GM12878 (cell line): Measurements from ENCODE around the gene SVIL. TPM values are rescaled to one million over a fixed set of nuclear protein-coding genes. Genes with fewer than 3 reads are reported as not detected.
A peak's percentile ranks its signal among the peaks of the same experiment; 100 is the strongest.

Experiments used
- ATAC-seq: fragments of 200-7000 bp; cut with Tn5 transposase; 3 replicates; pipeline ENCODE4 v1.9.1; 2020; ENCODE audit warnings: mild to moderate bottlenecking, moderate library complexity
- BruUV-seq: library from RNA; stranded (reverse); fragments of 400-500 nt; replicated peaks from 2 replicates; lab custom pipeline; 2021; lab: Mats Ljungman, UMichigan
- CTCF ChIA-PET: fragments of 300-600 bp; sonication (Branson Sonifier 250); formaldehyde crosslinking; extraction: SDS; loops from one replicate; lab custom pipeline; 2021; ENCODE audit warnings: inconsistent platforms; lab: Yijun Ruan, JAX
- POLR2A ChIA-PET: fragments of 350-600 bp; formaldehyde crosslinking; extraction: SDS; loops from one replicate; lab custom pipeline; 2021; ENCODE audit warnings: inconsistent platforms; lab: Charles Lee
- RAD21 ChIA-PET: fragments of 300-600 bp; sonication (Branson Sonifier 250); formaldehyde crosslinking; loops from one replicate; lab custom pipeline; 2023; ENCODE audit warnings: antibody characterized with exemption; ENCODE audit not compliant: unreplicated experiment; lab: Charles Lee
- SMC1A ChIA-PET: fragments of 300-600 bp; sonication (Branson Sonifier 250); formaldehyde crosslinking; loops from one replicate; lab custom pipeline; 2023; ENCODE audit not compliant: unreplicated experiment, uncharacterized antibody; lab: Charles Lee
- DNase-seq: peaks from one replicate; pipeline ENCODE4 v3.0.0-alpha.2; 2011; ENCODE audit warnings: low read depth, low spot score
- FAIRE-seq: peaks from 3 replicates; lab custom pipeline; 2011; peaks lifted over from hg19 to GRCh38; lab: Jason Lieb, UNC
- H2AFZ ChIP-seq: 2 replicates; pipeline ENCODE4 v1.6.0; 2011; ENCODE audit warnings: low read depth, low read length, control low read depth; ENCODE audit not compliant: control insufficient read depth
- H3K27ac ChIP-seq: 2 replicates; pipeline ENCODE4 v1.5.1; 2011; ENCODE audit warnings: control low read depth; ENCODE audit not compliant: control insufficient read depth, insufficient read depth
- H3K27me3 ChIP-seq, 2 experiments: replicated peaks in 1 of 2; 2 replicates each; pipeline versions ENCODE4 v1.6.0 to v1.6.1; 2011; ENCODE audit warnings: low read length in 1 of 2; ENCODE audit not compliant: control insufficient read depth in 2 of 2, insufficient read depth in 2 of 2
- H3K36me3 ChIP-seq, 2 experiments: 2 replicates each; pipeline ENCODE4 v1.5.1; 2011; ENCODE audit warnings: low read length in 1 of 2; ENCODE audit not compliant: control insufficient read depth in 2 of 2, insufficient read depth in 2 of 2
- H3K4me1 ChIP-seq: 2 replicates; pipeline ENCODE4 v1.6.1; 2011; ENCODE audit warnings: mild to moderate bottlenecking, low read length, moderate library complexity, mixed read lengths; ENCODE audit not compliant: control insufficient read depth, insufficient read depth
- H3K4me2 ChIP-seq: 2 replicates; pipeline ENCODE4 v1.6.0; 2011; ENCODE audit warnings: control low read depth; ENCODE audit not compliant: control insufficient read depth, insufficient read depth
- H3K4me3 ChIP-seq: fragments of 200-600 bp; sonication (generic); 2 replicates; pipeline ENCODE4 v1.5.1; 2016
- H3K79me2 ChIP-seq: 2 replicates; pipeline ENCODE4 v1.6.0; 2011; ENCODE audit warnings: low read length; ENCODE audit not compliant: control insufficient read depth, insufficient read depth
- H3K9ac ChIP-seq: 2 replicates; pipeline ENCODE4 v1.8.0; 2011; ENCODE audit warnings: low read length, control low read depth, mixed read lengths; ENCODE audit not compliant: control insufficient read depth, insufficient read depth
- H3K9me3 ChIP-seq: replicated peaks from 3 replicates; pipeline ENCODE4 v1.5.1; 2011; ENCODE audit warnings: mild to moderate bottlenecking, low read length; ENCODE audit not compliant: control insufficient read depth, insufficient read depth
- H4K20me1 ChIP-seq: 2 replicates; pipeline ENCODE4 v1.6.0; 2011; ENCODE audit not compliant: control insufficient read depth, insufficient read depth
- ASH2L ChIP-seq: fragments of 300-600, 200-600 bp; sonication (generic); IDR thresholded peaks from 2 replicates; pipeline ENCODE4 v1.6.1; 2017; ENCODE audit warnings: low read depth, mild to moderate bottlenecking, borderline replicate concordance
- GATAD2B ChIP-seq: fragments of 450-650 bp; conservative IDR thresholded peaks from 2 replicates; pipeline ENCODE4 v1.6.1; 2017; ENCODE audit warnings: low read depth, mild to moderate bottlenecking, moderate library complexity
- MEF2B ChIP-seq: fragments of 450-650 bp; IDR thresholded peaks from 2 replicates; pipeline ENCODE4 v1.6.1; 2018; ENCODE audit warnings: mild to moderate bottlenecking, moderate library complexity; ENCODE audit not compliant: partially characterized antibody, poor library complexity, severe bottlenecking
- SREBF2 ChIP-seq: IDR thresholded peaks from 2 replicates; pipeline ENCODE4 v1.6.1; 2012; ENCODE audit warnings: mild to moderate bottlenecking, low read length
- SRF ChIP-seq, 2 experiments: IDR thresholded peaks; 2 replicates each; pipeline ENCODE4 v1.6.1; 2011; ENCODE audit warnings: low read depth in 2 of 2, low read length in 2 of 2, mild to moderate bottlenecking in 1 of 2, moderate library complexity in 1 of 2
- STAT1 ChIP-seq: fragments of 450-650 bp; conservative IDR thresholded peaks from 2 replicates; pipeline ENCODE4 v1.6.1; 2014; ENCODE audit warnings: antibody characterized with exemption, mild to moderate bottlenecking
- WGBS: methylation state at CpG from one replicate; pipeline ENCODE4 v1.1.6; 2016; ENCODE audit warnings: low lambda C conversion rate; ENCODE audit not compliant: insufficient replicate concordance, insufficient coverage; ENCODE audit errors: missing lambda C conversion rate; 5-methylcytosine and 5-hydroxymethylcytosine counted together
- in situ Hi-C: fragments of 300-500 bp; cut with MboI; formaldehyde crosslinking; loops from 9 replicates; pipeline ENCODE4 v1.14.3; 2018; ENCODE audit warnings: mixed read lengths
- intact Hi-C: fragments of 100-400 bp; cut with micrococcal nuclease; formaldehyde crosslinking; loops from one replicate; pipeline ENCODE4 v1.14.2; 2022; ENCODE audit not compliant: unreplicated experiment
- polyA plus RNA-seq, 11 experiments: library from polyadenylated mRNA; depleted of rRNA in 4 of 11; unstranded in 6 of 11; stranded (reverse) in 5 of 11; fragments of >200 nt; fragmentation: Nextera tagmentation in 4 of 11; fragmentation: Illumina TruSeq in 1 of 11; extraction: Ambion mirVana in 4 of 11; extraction: Trizol in 1 of 11; gene quantifications; 1 replicate in 1 of 11; 2 replicates in 10 of 11; pipeline versions ENCODE4 v1.2.1 to v1.2.3, GENCODE V29; 2011 to 2016; ENCODE audit warnings: inconsistent platforms in 2 of 11, missing spikeins in 2 of 11, low read depth in 1 of 11
- total RNA-seq, 4 experiments: library from RNA; depleted of rRNA in 3 of 4; stranded (reverse); fragments of >200 nt in 3 of 4; fragmentation: Illumina TruSeq in 1 of 4; extraction: Trizol in 1 of 4; gene quantifications; 2 replicates each; pipeline versions ENCODE4 v1.2.1 to v1.2.3, GENCODE V29; 2013 to 2021

The SVIL gene
- total and polyA plus RNA-seq, 10 of the 15 experiments (the other 5 are each of a cell fraction or from before 2014, with no cell fraction given), result 0.22 to 1.9 (median 0.87) TPM

GRCh38 chr10:29618341-29619171 lies 16.2 kb downstream of the SVIL start:
- no peak overlapping the region for H3K27ac ChIP-seq
- intact Hi-C loops (no loop called here), in situ Hi-C loops (no loop called here)
- H3K9ac ChIP-seq, result no peak overlapping the region
- H3K9me3 ChIP-seq, result no peaks in the 10 kb centered on the region
- ChIA-PET CTCF (interaction anchor here (0.6 to 1.5 kb wide), 10 partner anchors 11 to 711 kb away, joined by 3 to 6 read pairs (median 4); no protein-coding TSS in a partner anchor), POLR2A (interaction anchor here (1.1 to 1.7 kb wide), 5 partner anchors 11 to 39 kb away, joined by 3 to 6 read pairs (median 4); no protein-coding TSS in a partner anchor), SMC1A (interaction anchor here (0.6 to 4.1 kb wide), 13 partner anchors 9 to 183 kb away, joined by 3 to 31 read pairs (median 7); partner anchors contain the start of gene SVIL), RAD21 (interaction anchor here (0.8 to 1.6 kb wide), 5 partner anchors 11 to 116 kb away, joined by 3 to 4 read pairs (median 3); partner anchors contain the start of gene SVIL)
- H4K20me1 ChIP-seq, result no peaks in the 10 kb centered on the region
- no peak for DNase-seq
- H3K4me3 ChIP-seq, result no peak overlapping the region
- no peaks in the 10 kb centered on the region for H3K79me2 ChIP-seq
- H3K27me3 ChIP-seq, result no peaks in the 10 kb centered on the region
- WGBS, result 38% methylated on average over 14 of the region's 14 CpGs
- TF ChIP-seq ASH2L (no peak), SRF (IDR thresholded peaks at IDR 0.05; ENCODE audit: low read depth in 2 of 2, low read length in 2 of 2) (no peak), MEF2B (peak; percentile 24), GATAD2B (no peak), SREBF2 (no peak), STAT1 (no peak)
- no TSS peak for BruUV-seq
- no peak overlapping the region for H3K4me2 ChIP-seq
- peak; percentile 36 for ATAC-seq
- no peaks in the 10 kb centered on the region for H3K4me1 ChIP-seq
- H3K36me3 ChIP-seq, result no peaks in the 10 kb centered on the region
- no peak for FAIRE-seq
- no peak overlapping the region for H2AFZ ChIP-seq
